ENCODE results near the gene CNNM1.

DNA sequence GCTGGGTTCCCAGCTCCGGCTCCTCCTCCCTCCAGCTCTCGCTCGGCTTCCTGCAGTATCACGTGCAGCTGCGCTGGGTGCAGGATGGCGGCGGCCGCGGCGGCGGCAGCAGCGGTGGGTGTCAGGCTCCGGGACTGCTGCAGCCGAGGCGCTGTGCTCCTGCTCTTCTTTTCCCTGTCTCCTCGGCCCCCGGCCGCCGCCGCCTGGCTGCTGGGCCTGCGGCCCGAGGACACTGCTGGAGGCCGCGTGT lies at the start of gene CNNM1:
- no peak for TF ChIP-seq GATA2 (IDR thresholded peaks at IDR 0.05; ENCODE audit: low read depth, low read length)
- no peak for TF ChIP-seq GATA3 (IDR thresholded peaks at IDR 0.05; ENCODE audit: low read depth, low read length)
